Sigmoid colon (tissue), 7 donors: ENCODE measurements around the gene CHPF2. TPM values are rescaled to one million over a fixed set of nuclear protein-coding genes. Genes with fewer than 3 reads are reported as not detected.

Experiments
- DNase-seq: peaks from one replicate; pipeline ENCODE4 v3.0.0-alpha.2; 2019
- H3K27ac ChIP-seq, 4 donors: fragments of 200-600 bp; sonication (generic); one replicate each; pipeline ENCODE4 v1.5.1; 2016 to 2019; ENCODE audit warnings: mild to moderate bottlenecking in 1 of 4
- H3K27me3 ChIP-seq, 3 donors: fragments of 200-600 bp; sonication (generic); one replicate each; pipeline ENCODE4 v1.5.1; 2019; ENCODE audit warnings: mild to moderate bottlenecking in 1 of 3
- H3K36me3 ChIP-seq, 4 donors: fragments of 200-600 bp; sonication (generic); one replicate each; pipeline ENCODE4 v1.5.1; 2016 to 2019
- H3K4me1 ChIP-seq, 4 donors: fragments of 200-600 bp; sonication (generic); one replicate each; pipeline ENCODE4 v1.5.1; 2017 to 2019
- H3K4me3 ChIP-seq, 4 donors: fragments of 200-600 bp; sonication (generic); one replicate each; pipeline ENCODE4 v1.5.1; 2017 to 2019; ENCODE audit warnings: mild to moderate bottlenecking in 2 of 4, moderate library complexity in 1 of 4
- H3K9me3 ChIP-seq, 4 donors: fragments of 200-600 bp in 3 of 4; sonication (generic) in 3 of 4; one replicate each; pipeline versions ENCODE4 v1.5.1 to v1.6.1; 2013 to 2019
- CTCF ChIP-seq, 4 experiments: fragments of 450-650 bp in 3 of 4; fragments of 200-600 bp in 1 of 4; IDR thresholded peaks; one replicate each; pipeline ENCODE4 v1.5.1; 2016 to 2019; ENCODE audit warnings: antibody characterized with exemption in 4 of 4, mild to moderate bottlenecking in 3 of 4, moderate library complexity in 2 of 4
- EP300 ChIP-seq, 4 donors: sonication (generic); formaldehyde crosslinking; IDR thresholded peaks; one replicate each; pipeline ENCODE4 v1.6.1; 2017; ENCODE audit warnings: antibody characterized with exemption in 4 of 4
- POLR2A ChIP-seq, 2 donors: fragments of 450-650 bp; IDR thresholded peaks; one replicate each; pipeline ENCODE4 v1.6.1; 2016; ENCODE audit warnings: antibody characterized with exemption in 2 of 2, mild to moderate bottlenecking in 2 of 2, moderate library complexity in 2 of 2
- POLR2AphosphoS5 ChIP-seq, 4 donors: sonication (generic); formaldehyde crosslinking; IDR thresholded peaks; one replicate each; pipeline ENCODE4 v1.6.1; 2017; ENCODE audit warnings: antibody characterized with exemption in 4 of 4
- WGBS, 2 donors: extraction: QIAGEN DNeasy Blood & Tissue Kit; methylation state at CpG; one replicate each; pipeline ENCODE4 v1.1.7; 2013; 5-methylcytosine and 5-hydroxymethylcytosine counted together
- intact Hi-C: fragments of 100-400 bp; cut with DNase I; formaldehyde crosslinking; loops from one replicate; pipeline ENCODE4 v1.15.1; 2023
- polyA plus RNA-seq, 3 donors: library from polyadenylated mRNA; stranded (reverse); fragments of 200-250 nt; gene quantifications; one replicate each; pipeline ENCODE4 v1.2.3, GENCODE V29; 2013
- total RNA-seq, 4 donors: library from RNA; depleted of rRNA; stranded (reverse); fragments of >200 nt; gene quantifications; one replicate each; pipeline ENCODE4 v1.1.0, GENCODE V29; 2016
- donor health status: healthy with polysubstance abuse.
- donor health status: Bipolar disorder and iron deficiency.
- donor health status: healthy.

Gene CHPF2
- total and polyA plus RNA-seq, 7 donors: 5.4 to 36.3 (median 16.4) TPM

GRCh38 chr7:151271699-151272355 lies 39.5 kb downstream of the CHPF2 start:
- H3K27me3 ChIP-seq: no peaks in the 10 kb centered on the region
- no peak overlapping the region for H3K4me3 ChIP-seq
- 39 to 48% methylated on average over 7 of the region's 7 CpGs for WGBS, 2 donors
- no peaks in the 10 kb centered on the region for H3K36me3 ChIP-seq
- peaks cover 0 to 20% (median 15%) of the 10 kb centered on the region in 4 donors for H3K4me1 ChIP-seq
- H3K27ac ChIP-seq: peak overlapping the region; percentile 39 to 44 (median 42)
- no peaks in the 10 kb centered on the region for H3K9me3 ChIP-seq
- intact Hi-C loops: no loop called here
- DNase-seq: peak; percentile 91
- no peak for TF ChIP-seq POLR2A (IDR thresholded peaks at IDR 0.05)
- TF ChIP-seq EP300 (IDR thresholded peaks at IDR 0.05): peak in 2 of 4 donors; percentile 15 to 39
- TF ChIP-seq POLR2AphosphoS5 (IDR thresholded peaks at IDR 0.05): peak; percentile 19 to 73 (median 32)
- no peak for TF ChIP-seq CTCF (IDR thresholded peaks at IDR 0.05)

- no peak for TF ChIP-seq CTCF (IDR thresholded peaks at IDR 0.05)
- no peak for TF ChIP-seq POLR2AphosphoS5 (IDR thresholded peaks at IDR 0.05)
- no peak for TF ChIP-seq EP300 (IDR thresholded peaks at IDR 0.05)
- no peak for TF ChIP-seq POLR2A (IDR thresholded peaks at IDR 0.05)
Observed at GRCh38 chr7:151272405-151272804, 40.1 kb downstream of the CHPF2 start.

GRCh38 chr7:151272877-151273276 lies 40.6 kb downstream of the CHPF2 start:
- 94% methylated on average over 7 of the region's 7 CpGs for WGBS, 2 donors
- no peak for DNase-seq
- Histone ChIP-seq H3K9me3 (no peaks in the 10 kb centered on the region), H3K4me1 (peaks cover 0 to 27% (median 22%) of the 10 kb centered on the region in 4 donors), H3K4me3 (no peak overlapping the region), H3K36me3 (no peaks in the 10 kb centered on the region), H3K27me3 (no peaks in the 10 kb centered on the region), H3K27ac (peak overlapping the region in 1 of 4 donors; percentile 26)
- TF ChIP-seq POLR2AphosphoS5 (IDR thresholded peaks at IDR 0.05) (no peak), CTCF (IDR thresholded peaks at IDR 0.05) (no peak), POLR2A (IDR thresholded peaks at IDR 0.05) (no peak), EP300 (IDR thresholded peaks at IDR 0.05) (no peak)
- intact Hi-C loops: no loop called here

More at GRCh38 chr7:151272405-151272804, 40.1 kb downstream of the CHPF2 start:
- Histone ChIP-seq H3K4me1 (peaks cover 0 to 24% (median 19%) of the 10 kb centered on the region in 4 donors), H3K27me3 (no peaks in the 10 kb centered on the region), H3K36me3 (no peaks in the 10 kb centered on the region), H3K27ac (peak overlapping the region in 2 of 4 donors; percentile 26 to 41), H3K9me3 (no peaks in the 10 kb centered on the region), H3K4me3 (no peak overlapping the region)
- 75 to 81% methylated on average over 10 of the region's 10 CpGs for WGBS, 2 donors
- intact Hi-C loops: no loop called here
- DNase-seq: no peak

GRCh38 chr7:151273651-151274390 lies 41.5 kb downstream of the CHPF2 start:
- intact Hi-C loops: no loop called here
- TF ChIP-seq EP300 (IDR thresholded peaks at IDR 0.05) (no peak), POLR2AphosphoS5 (IDR thresholded peaks at IDR 0.05) (no peak), POLR2A (IDR thresholded peaks at IDR 0.05) (no peak), CTCF (IDR thresholded peaks at IDR 0.05) (no peak)
- Histone ChIP-seq H3K9me3 (no peaks in the 10 kb centered on the region), H3K4me1 (peaks cover 0 to 27% (median 22%) of the 10 kb centered on the region in 4 donors), H3K4me3 (no peak overlapping the region), H3K27ac (no peak overlapping the region), H3K27me3 (no peaks in the 10 kb centered on the region), H3K36me3 (no peaks in the 10 kb centered on the region)
- no peak for DNase-seq
- WGBS, 2 donors: 55 to 72% methylated on average over 9 of the region's 9 CpGs
